Stimulated activated CD4-positive, alpha-beta T cell treated with anti-CD3 and anti-CD28 coated beads, Interleukin-15, amount 100 ng/mL, for 24 hours (primary cell): ENCODE measurements around the gene IQCF5.
"Not testable (repeated sequence)": the region's sequence is repeated elsewhere in the genome, so short reads cannot be mapped to it uniquely, and the experiment has no call there.

Experiments
- DNase-seq: peaks from one replicate; pipeline ENCODE4 v3.0.0-alpha.2; 2020

Gene IQCF5

DNA sequence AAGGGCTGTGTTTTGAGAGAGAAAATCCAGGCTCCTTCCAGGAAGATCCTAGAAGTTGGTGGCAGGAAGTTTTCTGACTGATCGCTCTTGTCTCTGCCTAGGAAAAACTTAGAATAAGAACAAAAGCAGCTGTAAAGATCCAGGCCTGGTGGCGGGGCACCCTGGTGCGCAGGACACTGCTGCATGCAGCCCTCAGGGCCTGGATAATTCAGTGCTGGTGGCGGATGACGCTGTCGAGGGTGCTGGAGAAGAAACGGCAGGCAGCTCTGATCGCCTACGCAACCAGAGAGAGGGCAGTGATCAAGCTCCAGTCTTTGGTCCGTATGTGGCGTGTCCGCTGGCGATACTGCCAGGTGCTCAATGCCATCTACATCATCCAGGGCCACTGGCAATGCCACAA lies 12.5 kb downstream of the IQCF5 start:
- no peak for DNase-seq

DNA sequence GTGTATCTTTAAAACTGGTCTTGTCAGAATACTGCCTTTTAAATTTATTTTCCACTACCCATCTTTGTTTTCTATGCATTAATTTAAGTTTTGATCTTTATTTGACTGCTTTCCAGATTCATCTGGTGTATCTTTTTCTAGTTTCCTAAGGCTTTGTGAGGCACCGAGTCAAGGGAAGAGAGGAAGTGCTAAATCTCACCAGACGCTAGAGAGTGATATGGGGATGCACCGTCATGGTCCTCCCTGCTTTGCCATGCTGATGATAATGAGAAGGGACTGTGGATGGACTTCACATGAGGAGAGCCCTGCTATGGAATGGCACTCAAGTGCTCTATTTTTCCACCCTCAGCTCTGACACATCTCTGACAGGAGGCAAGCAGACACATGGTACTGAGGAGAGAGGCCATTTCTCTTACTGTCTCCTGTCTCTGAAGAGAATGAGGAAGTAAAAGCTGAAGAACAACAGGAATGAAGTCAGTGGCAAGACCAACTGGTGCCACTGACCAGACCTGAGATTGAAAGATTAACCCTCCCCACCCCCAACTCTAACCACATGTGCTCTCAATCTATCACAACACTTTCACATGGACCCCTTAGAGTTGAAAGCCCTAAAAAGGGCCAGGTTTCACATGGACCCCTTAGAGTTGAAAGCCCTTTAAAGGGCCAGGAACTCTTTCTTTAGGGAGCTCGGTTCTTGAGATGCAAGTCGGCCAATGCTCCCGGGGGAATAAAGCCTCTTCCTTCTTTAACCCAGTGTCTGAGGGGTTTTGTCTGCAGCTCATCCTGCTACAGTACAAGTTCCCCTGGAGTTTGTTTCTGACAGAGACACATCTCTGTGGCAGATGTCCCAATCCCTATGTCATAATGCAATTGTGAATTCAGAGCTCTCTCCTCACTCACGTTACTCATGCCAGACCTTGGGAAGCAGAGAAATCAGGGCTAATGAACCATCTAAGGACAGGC lies 14.4 kb downstream of the IQCF5 start, which contains the start of gene IQCF2:
TSS of gene IQCF2 (plus strand) at position 913 of the 963 bp plus-strand sequence. CDS start 52 bp downstream, outside the sequence.
- no peak for DNase-seq

DNA sequence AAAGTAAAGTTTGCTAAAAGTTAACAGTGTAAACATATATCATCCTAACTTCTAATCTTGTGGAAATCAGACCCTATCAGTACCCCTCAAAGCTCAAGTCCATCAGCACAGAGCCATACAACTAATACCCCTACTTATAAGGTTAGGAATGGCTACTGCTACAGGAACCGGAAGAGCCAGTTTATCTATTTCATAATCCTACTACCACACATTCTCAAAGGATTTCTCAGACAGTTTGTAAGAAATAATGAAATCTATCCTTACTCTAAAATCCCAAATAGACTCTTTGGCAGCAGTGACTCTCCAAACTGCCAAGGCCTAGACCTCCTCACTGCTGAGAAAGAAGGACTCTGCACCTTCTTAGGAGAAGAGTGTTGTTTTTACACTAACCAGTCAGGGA lies 20.0 kb downstream of the IQCF5 start:
- not testable (repeated sequence) for DNase-seq

DNA sequence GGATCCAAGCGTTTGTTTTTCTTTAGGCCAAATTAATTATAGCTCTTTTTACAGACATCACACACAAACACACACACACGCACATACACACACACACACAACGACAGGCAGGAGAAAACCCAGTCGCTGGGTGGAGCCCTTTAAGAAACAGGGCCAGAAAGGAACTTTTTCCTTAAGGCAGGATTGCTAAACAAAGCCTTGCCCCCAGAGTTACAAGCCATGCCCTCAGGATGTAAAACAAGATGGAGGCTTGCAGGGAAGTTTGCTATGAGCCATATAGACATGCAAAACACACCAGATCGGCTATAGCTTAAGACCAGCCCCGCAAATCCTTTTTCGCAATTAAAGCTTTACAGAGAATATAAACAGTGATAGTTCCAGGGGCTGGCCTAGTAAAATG lies 30.3 kb downstream of the IQCF5 start:
- no peak for DNase-seq

DNA sequence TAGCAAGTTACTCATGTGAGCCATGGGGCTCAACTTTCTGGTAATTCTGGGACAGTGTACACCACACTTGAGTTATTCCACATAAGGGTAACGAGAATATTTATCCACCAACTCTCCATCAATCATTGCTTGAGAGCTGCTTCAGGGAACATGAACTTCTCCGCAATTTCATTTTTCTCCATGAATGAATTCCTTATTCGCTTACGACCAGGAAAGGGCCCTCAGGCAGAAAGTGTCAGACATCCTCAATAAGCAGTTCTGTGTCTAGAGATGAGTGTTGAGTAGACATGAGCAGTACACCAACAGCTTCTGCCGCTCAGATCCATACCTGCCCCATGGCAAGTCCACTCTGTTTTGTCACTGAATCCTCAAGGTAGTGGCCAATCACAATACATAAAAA lies 38.8 kb downstream of the IQCF5 start:
- no peak for DNase-seq

DNA sequence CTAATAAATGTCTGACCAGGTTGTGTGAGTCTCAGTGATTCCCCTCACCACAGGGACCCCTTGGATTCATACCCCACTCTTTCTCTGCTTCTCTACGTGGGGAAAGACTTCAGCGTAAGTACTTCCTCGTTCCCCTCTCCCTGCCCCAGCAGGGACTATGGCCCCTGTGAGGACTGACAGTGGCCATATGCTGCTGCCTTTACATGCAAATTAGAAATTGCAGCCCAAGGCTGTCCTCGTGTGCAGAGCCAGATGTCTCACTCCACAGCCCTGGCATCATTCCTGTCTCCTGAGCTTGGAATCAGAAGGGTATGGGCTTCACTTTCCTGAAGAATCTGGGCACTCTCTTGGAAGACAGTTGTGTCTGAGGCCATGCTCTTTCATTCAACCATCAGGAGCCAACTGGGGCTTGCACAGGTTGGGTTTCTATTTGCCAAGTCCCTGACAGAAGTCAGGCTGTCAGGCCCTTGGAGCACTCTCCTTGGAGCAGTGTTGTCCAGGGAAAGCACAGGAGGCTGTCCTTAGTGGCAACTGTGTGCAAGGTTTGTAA lies 44.5 kb downstream of the IQCF5 start:
- no peak for DNase-seq

DNA sequence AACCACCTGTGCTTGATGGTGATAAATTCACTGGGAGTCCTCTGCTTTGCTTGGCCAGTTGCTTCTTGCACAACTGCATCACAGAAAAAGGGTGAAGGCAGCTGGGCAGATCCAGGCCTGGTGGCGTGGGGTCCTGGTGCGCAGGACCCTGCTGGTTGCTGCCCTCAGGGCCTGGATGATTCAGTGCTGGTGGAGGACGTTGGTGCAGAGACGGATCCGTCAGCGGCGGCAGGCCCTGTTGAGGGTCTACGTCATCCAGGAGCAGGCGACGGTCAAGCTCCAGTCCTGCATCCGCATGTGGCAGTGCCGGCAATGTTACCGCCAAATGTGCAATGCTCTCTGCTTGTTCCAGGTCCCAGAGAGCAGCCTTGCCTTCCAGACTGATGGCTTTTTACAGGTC lies 45.1 kb downstream of the IQCF5 start:
- DNase-seq, result no peak

DNA sequence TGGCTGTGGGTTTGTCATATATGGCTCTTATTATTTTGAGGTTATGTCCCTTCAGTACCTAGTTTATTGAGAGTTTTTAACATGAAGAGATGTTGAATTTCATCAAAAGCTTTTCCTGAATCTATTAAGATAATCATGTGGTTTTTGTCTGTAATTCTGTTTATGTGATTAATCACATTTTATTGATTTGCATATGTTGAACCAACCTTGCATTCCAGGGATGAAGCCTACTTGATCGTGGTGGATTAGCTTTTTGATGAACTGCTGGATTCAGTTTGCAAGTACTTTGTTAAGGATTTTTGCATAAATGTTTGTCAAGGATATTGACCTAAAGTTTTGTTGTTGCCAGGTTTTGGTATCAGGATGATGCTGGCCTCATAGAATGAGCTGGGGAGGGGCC lies 47.1 kb downstream of the IQCF5 start:
- no peak for DNase-seq
